Ishikawa (cell line): ENCODE results near the gene TET2.

Experiments used
- CEBPB ChIP-seq: IDR thresholded peaks from 2 replicates; pipeline ENCODE4 v1.6.1; 2012
- CREB1 ChIP-seq: IDR thresholded peaks from 2 replicates; pipeline ENCODE4 v1.6.1; 2012; ENCODE audit warnings: low read depth
- EGR1 ChIP-seq: IDR thresholded peaks from 2 replicates; pipeline ENCODE4 v1.6.1; 2012
- EP300 ChIP-seq: IDR thresholded peaks from 2 replicates; pipeline ENCODE4 v1.6.1; 2012; ENCODE audit warnings: borderline replicate concordance
- FOXM1 ChIP-seq: IDR thresholded peaks from 2 replicates; pipeline ENCODE4 v1.6.1; 2012; ENCODE audit warnings: low read depth, borderline replicate concordance
- MAX ChIP-seq: IDR thresholded peaks from 2 replicates; pipeline ENCODE4 v1.6.1; 2012
- NFIC ChIP-seq: IDR thresholded peaks from 2 replicates; pipeline ENCODE4 v1.6.1; 2012
- RAD21 ChIP-seq: IDR thresholded peaks from 2 replicates; pipeline ENCODE4 v1.6.1; 2012; ENCODE audit warnings: low read depth
- REST ChIP-seq: IDR thresholded peaks from 2 replicates; pipeline ENCODE4 v1.6.1; 2012; ENCODE audit warnings: low read depth, mild to moderate bottlenecking
- TAF1 ChIP-seq: IDR thresholded peaks from 2 replicates; pipeline ENCODE4 v1.6.1; 2012; ENCODE audit warnings: low read depth, mild to moderate bottlenecking
- TCF12 ChIP-seq: IDR thresholded peaks from 2 replicates; pipeline ENCODE4 v1.6.1; 2012; ENCODE audit warnings: low read depth
- TEAD4 ChIP-seq: IDR thresholded peaks from 2 replicates; pipeline ENCODE4 v1.6.1; 2012
- USF1 ChIP-seq: IDR thresholded peaks from 2 replicates; pipeline ENCODE4 v1.6.1; 2012
- YY1 ChIP-seq: IDR thresholded peaks from 2 replicates; pipeline ENCODE4 v1.6.1; 2012; ENCODE audit warnings: low read depth
- ZBTB7A ChIP-seq: IDR thresholded peaks from 2 replicates; pipeline ENCODE4 v1.6.1; 2012; ENCODE audit warnings: low read depth

TET2 gene

GRCh38 chr4:105150503-105150902, 3.8 kb downstream of the TET2 start:
- no peak for TF ChIP-seq TEAD4
- no peak for TF ChIP-seq EGR1
- no peak for TF ChIP-seq TCF12
- TF ChIP-seq CREB1: no peak
- no peak for TF ChIP-seq REST
- TF ChIP-seq USF1: no peak
- no peak for TF ChIP-seq NFIC
- TF ChIP-seq EP300: no peak
- no peak for TF ChIP-seq ZBTB7A
- TF ChIP-seq RAD21: no peak
- TF ChIP-seq CEBPB: no peak
- no peak for TF ChIP-seq MAX
- TF ChIP-seq FOXM1: no peak
- no peak for TF ChIP-seq YY1
- TF ChIP-seq TAF1: no peak

GRCh38 chr4:105153749-105154148, 7.1 kb downstream of the TET2 start:
- TF ChIP-seq CEBPB: no peak
- no peak for TF ChIP-seq ZBTB7A
- no peak for TF ChIP-seq NFIC
- TF ChIP-seq REST: no peak
- TF ChIP-seq EP300: no peak
- no peak for TF ChIP-seq TAF1
- no peak for TF ChIP-seq USF1
- TF ChIP-seq YY1: no peak
- no peak for TF ChIP-seq MAX
- no peak for TF ChIP-seq EGR1

GRCh38 chr4:105154576-105154975, 7.9 kb downstream of the TET2 start:
- no peak for TF ChIP-seq RAD21
- TF ChIP-seq EP300: no peak
- TF ChIP-seq USF1: no peak
- no peak for TF ChIP-seq TCF12
- no peak for TF ChIP-seq CREB1
- TF ChIP-seq TAF1: no peak
- TF ChIP-seq NFIC: no peak
- TF ChIP-seq CEBPB: no peak

- TF ChIP-seq EP300 (no peak), CEBPB (peak; percentile 78), TEAD4 (0 out of 2 replicates have a peak, but pooled peaks have one; percentile 7)
These were observed 8.8 kb downstream of the TET2 start for GRCh38 chr4:105155426-105155825.

- TF ChIP-seq CREB1: no peak
- TF ChIP-seq TAF1: no peak
- TF ChIP-seq MAX: no peak
- no peak for TF ChIP-seq YY1
- TF ChIP-seq REST: no peak
- no peak for TF ChIP-seq FOXM1
- no peak for TF ChIP-seq RAD21
These were observed 12.2 kb downstream of the TET2 start for GRCh38 chr4:105158837-105159236.
